H1 (cell line): ENCODE results near the gene RLBP1. TPM values are rescaled to one million over a fixed set of nuclear protein-coding genes. Genes with fewer than 3 reads are reported as not detected.
A peak's percentile ranks its signal among the peaks of the same experiment; 100 is the strongest.

Experiments
- CBX8 ChIP-seq: fragments of 300-800, 300-1000 bp; sonication (generic); IDR thresholded peaks from 2 replicates; pipeline ENCODE4 v1.7.1; 2016; ENCODE audit warnings: low read depth, low read length, borderline replicate concordance
- CHD2 ChIP-seq: IDR thresholded peaks from 2 replicates; pipeline ENCODE4 v1.6.1; 2012; ENCODE audit warnings: low read length, improper control_type of control experiment
- EZH2 ChIP-seq: fragments of 200-600 bp; sonication (generic); IDR thresholded peaks from 2 replicates; pipeline ENCODE4 v1.7.1; 2012; ENCODE audit warnings: low read depth, mild to moderate bottlenecking, moderate library complexity, low read length, inconsistent platforms; ENCODE audit not compliant: severe bottlenecking
- RXRA ChIP-seq: IDR thresholded peaks from 2 replicates; pipeline ENCODE4 v1.6.1; 2011; ENCODE audit warnings: low read depth, mild to moderate bottlenecking, low read length, moderate library complexity; ENCODE audit not compliant: insufficient read depth
- SUZ12 ChIP-seq: fragments of 200-600 bp; sonication (generic); IDR thresholded peaks from 2 replicates; pipeline ENCODE4 v1.6.1; 2012; ENCODE audit warnings: mild to moderate bottlenecking, inconsistent platforms, low read length, moderate library complexity, mixed read lengths
- polyA plus RNA-seq, 7 experiments: library from polyadenylated mRNA; depleted of rRNA in 3 of 7; stranded (reverse) in 5 of 7; unstranded in 2 of 7; fragments of >200 nt in 5 of 7; fragments of 200-250 nt in 2 of 7; gene quantifications; 1 replicate in 5 of 7; 2 replicates in 1 of 7; 4 replicates in 1 of 7; pipeline versions ENCODE4 v1.2.1 to v1.2.3, GENCODE V29; 2011 to 2013; ENCODE audit warnings: missing spikeins in 2 of 7, mixed read lengths in 2 of 7
- total RNA-seq: library from RNA; stranded (reverse); fragmentation: NEBNext Ultra II Directional; extraction: Animal tissue kit (Norgen Biotek cat#: 25700); gene quantifications from 2 replicates; pipeline ENCODE4 v1.2.1, GENCODE V29; 2021
- TF ChIP-seq, protein P1 (sequence below): IDR thresholded peaks from 2 replicates; pipeline ENCODE4 v1.6.1; 2012; ENCODE audit warnings: inconsistent platforms
- TF ChIP-seq, protein P2 (sequence below), 3 experiments: IDR thresholded peaks; 1 replicate in 2 of 3; 2 replicates in 1 of 3; pipeline versions ENCODE4 v1.5.1 to v1.6.1; 2011; ENCODE audit warnings: low read length in 3 of 3, mild to moderate bottlenecking in 3 of 3, inconsistent platforms in 2 of 3, low read depth in 1 of 3, moderate library complexity in 1 of 3; ENCODE audit not compliant: insufficient read depth in 1 of 3; ENCODE audit errors: control extremely low read depth in 1 of 3
- TF ChIP-seq, protein P3 (sequence below): fragments of 300-600 bp; sonication (generic); IDR thresholded peaks from 2 replicates; pipeline ENCODE4 v1.7.1; 2012; ENCODE audit warnings: low read length, moderate library complexity, mild to moderate bottlenecking, inconsistent platforms; ENCODE audit not compliant: insufficient replicate concordance

The RLBP1 gene
- total and polyA plus RNA-seq, 2 of the 8 experiments (the other 6 are each of a cell fraction or from before 2014, with no cell fraction given) = 0.05 TPM; not detected in 1

DNA sequence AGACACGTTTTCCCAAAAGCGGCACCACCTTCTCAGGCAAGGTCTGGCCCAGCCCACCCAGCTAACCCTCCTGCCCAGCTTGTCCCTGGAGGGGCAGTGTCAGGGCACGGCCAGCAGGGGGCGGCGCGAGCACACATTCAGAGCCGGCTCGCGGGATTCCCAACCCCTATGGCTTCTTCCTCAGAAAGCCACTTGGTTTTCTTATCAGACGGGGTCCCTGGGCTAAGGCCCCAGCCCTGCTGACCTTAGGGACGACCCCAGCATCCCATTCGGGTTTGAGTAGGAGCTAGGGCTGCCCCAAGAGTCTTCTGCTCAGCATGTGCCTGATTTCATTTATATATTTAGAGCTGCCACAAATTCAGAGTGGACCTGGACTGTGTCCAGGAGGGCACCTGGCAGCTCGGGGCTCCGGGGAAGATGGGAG lies 14.5 kb downstream of the RLBP1 start (continued):
- no peak for TF ChIP-seq CBX8
- TF ChIP-seq, protein P1, sequence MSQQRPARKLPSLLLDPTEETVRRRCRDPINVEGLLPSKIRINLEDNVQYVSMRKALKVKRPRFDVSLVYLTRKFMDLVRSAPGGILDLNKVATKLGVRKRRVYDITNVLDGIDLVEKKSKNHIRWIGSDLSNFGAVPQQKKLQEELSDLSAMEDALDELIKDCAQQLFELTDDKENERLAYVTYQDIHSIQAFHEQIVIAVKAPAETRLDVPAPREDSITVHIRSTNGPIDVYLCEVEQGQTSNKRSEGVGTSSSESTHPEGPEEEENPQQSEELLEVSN = no peak
- no peak for TF ChIP-seq EZH2
- TF ChIP-seq RXRA = 0 out of 2 replicates have a peak, but pooled peaks have one; percentile 4
- no peak for TF ChIP-seq CHD2
- no peak for TF ChIP-seq SUZ12
- TF ChIP-seq, protein P2, sequence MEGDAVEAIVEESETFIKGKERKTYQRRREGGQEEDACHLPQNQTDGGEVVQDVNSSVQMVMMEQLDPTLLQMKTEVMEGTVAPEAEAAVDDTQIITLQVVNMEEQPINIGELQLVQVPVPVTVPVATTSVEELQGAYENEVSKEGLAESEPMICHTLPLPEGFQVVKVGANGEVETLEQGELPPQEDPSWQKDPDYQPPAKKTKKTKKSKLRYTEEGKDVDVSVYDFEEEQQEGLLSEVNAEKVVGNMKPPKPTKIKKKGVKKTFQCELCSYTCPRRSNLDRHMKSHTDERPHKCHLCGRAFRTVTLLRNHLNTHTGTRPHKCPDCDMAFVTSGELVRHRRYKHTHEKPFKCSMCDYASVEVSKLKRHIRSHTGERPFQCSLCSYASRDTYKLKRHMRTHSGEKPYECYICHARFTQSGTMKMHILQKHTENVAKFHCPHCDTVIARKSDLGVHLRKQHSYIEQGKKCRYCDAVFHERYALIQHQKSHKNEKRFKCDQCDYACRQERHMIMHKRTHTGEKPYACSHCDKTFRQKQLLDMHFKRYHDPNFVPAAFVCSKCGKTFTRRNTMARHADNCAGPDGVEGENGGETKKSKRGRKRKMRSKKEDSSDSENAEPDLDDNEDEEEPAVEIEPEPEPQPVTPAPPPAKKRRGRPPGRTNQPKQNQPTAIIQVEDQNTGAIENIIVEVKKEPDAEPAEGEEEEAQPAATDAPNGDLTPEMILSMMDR (IDR thresholded peaks at IDR 0.05; ENCODE audit: control extremely low read depth in 1 of 3, insufficient read depth in 1 of 3, low read depth in 1 of 3, low read length in 3 of 3) = peak; percentile 96 to 98 (median 97)
- TF ChIP-seq, protein P3, sequence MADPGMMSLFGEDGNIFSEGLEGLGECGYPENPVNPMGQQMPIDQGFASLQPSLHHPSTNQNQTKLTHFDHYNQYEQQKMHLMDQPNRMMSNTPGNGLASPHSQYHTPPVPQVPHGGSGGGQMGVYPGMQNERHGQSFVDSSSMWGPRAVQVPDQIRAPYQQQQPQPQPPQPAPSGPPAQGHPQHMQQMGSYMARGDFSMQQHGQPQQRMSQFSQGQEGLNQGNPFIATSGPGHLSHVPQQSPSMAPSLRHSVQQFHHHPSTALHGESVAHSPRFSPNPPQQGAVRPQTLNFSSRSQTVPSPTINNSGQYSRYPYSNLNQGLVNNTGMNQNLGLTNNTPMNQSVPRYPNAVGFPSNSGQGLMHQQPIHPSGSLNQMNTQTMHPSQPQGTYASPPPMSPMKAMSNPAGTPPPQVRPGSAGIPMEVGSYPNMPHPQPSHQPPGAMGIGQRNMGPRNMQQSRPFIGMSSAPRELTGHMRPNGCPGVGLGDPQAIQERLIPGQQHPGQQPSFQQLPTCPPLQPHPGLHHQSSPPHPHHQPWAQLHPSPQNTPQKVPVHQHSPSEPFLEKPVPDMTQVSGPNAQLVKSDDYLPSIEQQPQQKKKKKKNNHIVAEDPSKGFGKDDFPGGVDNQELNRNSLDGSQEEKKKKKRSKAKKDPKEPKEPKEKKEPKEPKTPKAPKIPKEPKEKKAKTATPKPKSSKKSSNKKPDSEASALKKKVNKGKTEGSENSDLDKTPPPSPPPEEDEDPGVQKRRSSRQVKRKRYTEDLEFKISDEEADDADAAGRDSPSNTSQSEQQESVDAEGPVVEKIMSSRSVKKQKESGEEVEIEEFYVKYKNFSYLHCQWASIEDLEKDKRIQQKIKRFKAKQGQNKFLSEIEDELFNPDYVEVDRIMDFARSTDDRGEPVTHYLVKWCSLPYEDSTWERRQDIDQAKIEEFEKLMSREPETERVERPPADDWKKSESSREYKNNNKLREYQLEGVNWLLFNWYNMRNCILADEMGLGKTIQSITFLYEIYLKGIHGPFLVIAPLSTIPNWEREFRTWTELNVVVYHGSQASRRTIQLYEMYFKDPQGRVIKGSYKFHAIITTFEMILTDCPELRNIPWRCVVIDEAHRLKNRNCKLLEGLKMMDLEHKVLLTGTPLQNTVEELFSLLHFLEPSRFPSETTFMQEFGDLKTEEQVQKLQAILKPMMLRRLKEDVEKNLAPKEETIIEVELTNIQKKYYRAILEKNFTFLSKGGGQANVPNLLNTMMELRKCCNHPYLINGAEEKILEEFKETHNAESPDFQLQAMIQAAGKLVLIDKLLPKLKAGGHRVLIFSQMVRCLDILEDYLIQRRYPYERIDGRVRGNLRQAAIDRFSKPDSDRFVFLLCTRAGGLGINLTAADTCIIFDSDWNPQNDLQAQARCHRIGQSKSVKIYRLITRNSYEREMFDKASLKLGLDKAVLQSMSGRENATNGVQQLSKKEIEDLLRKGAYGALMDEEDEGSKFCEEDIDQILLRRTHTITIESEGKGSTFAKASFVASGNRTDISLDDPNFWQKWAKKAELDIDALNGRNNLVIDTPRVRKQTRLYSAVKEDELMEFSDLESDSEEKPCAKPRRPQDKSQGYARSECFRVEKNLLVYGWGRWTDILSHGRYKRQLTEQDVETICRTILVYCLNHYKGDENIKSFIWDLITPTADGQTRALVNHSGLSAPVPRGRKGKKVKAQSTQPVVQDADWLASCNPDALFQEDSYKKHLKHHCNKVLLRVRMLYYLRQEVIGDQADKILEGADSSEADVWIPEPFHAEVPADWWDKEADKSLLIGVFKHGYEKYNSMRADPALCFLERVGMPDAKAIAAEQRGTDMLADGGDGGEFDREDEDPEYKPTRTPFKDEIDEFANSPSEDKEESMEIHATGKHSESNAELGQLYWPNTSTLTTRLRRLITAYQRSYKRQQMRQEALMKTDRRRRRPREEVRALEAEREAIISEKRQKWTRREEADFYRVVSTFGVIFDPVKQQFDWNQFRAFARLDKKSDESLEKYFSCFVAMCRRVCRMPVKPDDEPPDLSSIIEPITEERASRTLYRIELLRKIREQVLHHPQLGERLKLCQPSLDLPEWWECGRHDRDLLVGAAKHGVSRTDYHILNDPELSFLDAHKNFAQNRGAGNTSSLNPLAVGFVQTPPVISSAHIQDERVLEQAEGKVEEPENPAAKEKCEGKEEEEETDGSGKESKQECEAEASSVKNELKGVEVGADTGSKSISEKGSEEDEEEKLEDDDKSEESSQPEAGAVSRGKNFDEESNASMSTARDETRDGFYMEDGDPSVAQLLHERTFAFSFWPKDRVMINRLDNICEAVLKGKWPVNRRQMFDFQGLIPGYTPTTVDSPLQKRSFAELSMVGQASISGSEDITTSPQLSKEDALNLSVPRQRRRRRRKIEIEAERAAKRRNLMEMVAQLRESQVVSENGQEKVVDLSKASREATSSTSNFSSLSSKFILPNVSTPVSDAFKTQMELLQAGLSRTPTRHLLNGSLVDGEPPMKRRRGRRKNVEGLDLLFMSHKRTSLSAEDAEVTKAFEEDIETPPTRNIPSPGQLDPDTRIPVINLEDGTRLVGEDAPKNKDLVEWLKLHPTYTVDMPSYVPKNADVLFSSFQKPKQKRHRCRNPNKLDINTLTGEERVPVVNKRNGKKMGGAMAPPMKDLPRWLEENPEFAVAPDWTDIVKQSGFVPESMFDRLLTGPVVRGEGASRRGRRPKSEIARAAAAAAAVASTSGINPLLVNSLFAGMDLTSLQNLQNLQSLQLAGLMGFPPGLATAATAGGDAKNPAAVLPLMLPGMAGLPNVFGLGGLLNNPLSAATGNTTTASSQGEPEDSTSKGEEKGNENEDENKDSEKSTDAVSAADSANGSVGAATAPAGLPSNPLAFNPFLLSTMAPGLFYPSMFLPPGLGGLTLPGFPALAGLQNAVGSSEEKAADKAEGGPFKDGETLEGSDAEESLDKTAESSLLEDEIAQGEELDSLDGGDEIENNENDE = no peak
